ENCODE data around the gene TRPM3.

The TRPM3 gene

GRCh38 chr9:70813141-70813540 is 308.3 kb downstream of the TRPM3 start:
- DNase-seq, result no peak

- DNase-seq, result no peak
Observed at GRCh38 chr9:70811638-70812037, 309.8 kb downstream of the TRPM3 start.

GRCh38 chr9:70806875-70807274 is 314.5 kb downstream of the TRPM3 start:
- DNase-seq, result no peak

GRCh38 chr9:70805949-70806348 is 315.5 kb downstream of the TRPM3 start:
- DNase-seq, result no peak

GRCh38 chr9:70802758-70803436 is 318.5 kb downstream of the TRPM3 start:
- no peak for DNase-seq

GRCh38 chr9:70802206-70802605 is 319.2 kb downstream of the TRPM3 start:
- DNase-seq, result no peak

GRCh38 chr9:70801181-70801829 is 320.1 kb downstream of the TRPM3 start:
- no peak for DNase-seq

- DNase-seq, result no peak
Observed at GRCh38 chr9:70798018-70798417, 323.4 kb downstream of the TRPM3 start.

GRCh38 chr9:70795841-70796240 is 325.6 kb downstream of the TRPM3 start:
- DNase-seq, result no peak

- DNase-seq, result no peak
Observed at GRCh38 chr9:70792796-70793195, 328.6 kb downstream of the TRPM3 start.

GRCh38 chr9:70791936-70792335 is 329.5 kb downstream of the TRPM3 start:
- no peak for DNase-seq

- DNase-seq, result no peak
Observed at GRCh38 chr9:70789086-70789485, 332.3 kb downstream of the TRPM3 start.

GRCh38 chr9:70784456-70784855 is 337.0 kb downstream of the TRPM3 start:
- no peak for DNase-seq

- DNase-seq, result no peak
Observed at GRCh38 chr9:70778568-70778967, 342.9 kb downstream of the TRPM3 start.

GRCh38 chr9:70773579-70773978 is 347.8 kb downstream of the TRPM3 start:
- no peak for DNase-seq

GRCh38 chr9:70772601-70773000 is 348.8 kb downstream of the TRPM3 start:
- no peak for DNase-seq

- no peak for DNase-seq
Observed at GRCh38 chr9:70765946-70766345, 355.5 kb downstream of the TRPM3 start.

GRCh38 chr9:70761139-70761670 is 360.2 kb downstream of the TRPM3 start:
- DNase-seq, result no peak

- no peak for DNase-seq
Observed at GRCh38 chr9:70760228-70760627, 361.2 kb downstream of the TRPM3 start.

GRCh38 chr9:70753311-70753710 is 368.1 kb downstream of the TRPM3 start:
- no peak for DNase-seq

- no peak for DNase-seq
Observed at GRCh38 chr9:70749066-70749465, 372.4 kb downstream of the TRPM3 start.

GRCh38 chr9:70747261-70747718 is 374.1 kb downstream of the TRPM3 start:
- DNase-seq, result no peak

GRCh38 chr9:70746760-70747159 is 374.7 kb downstream of the TRPM3 start:
- DNase-seq, result no peak

- no peak for DNase-seq
Observed at GRCh38 chr9:70746316-70746715, 375.1 kb downstream of the TRPM3 start.
